HG02884 (cell line): ENCODE results near the gene PARVA.

Experiments used
- ATAC-seq: cut with Tn5 transposase; IDR thresholded peaks from one replicate; pipeline ENCODE4 v1.9.1; 2021; ENCODE audit warnings: mild to moderate bottlenecking, moderate library complexity; ENCODE audit not compliant: unreplicated experiment

The PARVA gene

DNA sequence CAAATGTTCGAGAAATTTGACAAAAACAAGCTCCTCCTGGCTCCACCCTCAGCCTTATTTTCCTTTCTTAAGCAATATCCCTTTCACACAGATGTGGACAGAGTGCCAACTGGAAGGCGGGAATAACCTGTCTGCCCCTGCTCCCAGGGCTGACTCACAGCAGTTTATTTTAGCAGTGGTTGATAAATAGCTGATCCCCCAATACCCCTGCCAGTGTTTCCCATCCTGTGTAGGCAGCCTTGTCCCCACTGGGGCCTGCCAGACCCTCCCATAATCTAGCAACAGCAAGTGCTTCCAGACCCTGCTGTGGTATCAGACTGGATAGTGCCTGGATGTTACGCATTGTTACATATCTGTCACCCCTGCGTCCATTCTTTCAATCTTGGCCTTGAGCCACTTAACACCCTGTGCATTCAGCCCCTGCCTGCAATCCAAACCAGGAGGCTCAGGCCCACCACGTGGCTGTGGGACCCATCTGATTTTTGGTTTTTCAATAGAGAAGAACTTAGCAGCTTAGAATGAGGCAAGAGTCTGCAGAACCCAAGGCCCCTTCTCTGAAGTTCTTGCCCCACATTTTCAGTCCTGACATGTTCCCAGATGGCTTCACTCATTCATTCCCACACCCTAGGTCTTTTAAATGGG lies 53.7 kb downstream of the PARVA start:
- no peak for ATAC-seq

DNA sequence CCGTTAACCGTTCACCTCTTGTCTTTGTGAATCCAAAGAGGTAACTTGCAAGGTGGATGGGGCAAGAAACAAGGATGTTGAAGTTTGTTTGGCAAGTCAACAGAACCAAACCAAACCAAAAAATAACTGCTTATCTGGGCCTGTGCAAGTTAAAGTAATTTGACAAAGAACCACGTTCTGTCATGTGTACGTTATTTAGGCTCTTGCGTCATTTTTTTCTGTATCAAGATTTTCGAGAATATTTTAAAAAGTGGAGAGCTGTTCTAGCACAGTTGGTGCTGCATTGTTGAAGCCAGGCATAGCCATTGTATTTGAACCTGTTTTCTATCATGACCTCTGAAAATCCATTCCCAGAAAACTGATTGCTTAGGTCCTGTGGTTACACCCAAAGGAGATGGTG lies 55.1 kb downstream of the PARVA start:
- ATAC-seq = no peak

DNA sequence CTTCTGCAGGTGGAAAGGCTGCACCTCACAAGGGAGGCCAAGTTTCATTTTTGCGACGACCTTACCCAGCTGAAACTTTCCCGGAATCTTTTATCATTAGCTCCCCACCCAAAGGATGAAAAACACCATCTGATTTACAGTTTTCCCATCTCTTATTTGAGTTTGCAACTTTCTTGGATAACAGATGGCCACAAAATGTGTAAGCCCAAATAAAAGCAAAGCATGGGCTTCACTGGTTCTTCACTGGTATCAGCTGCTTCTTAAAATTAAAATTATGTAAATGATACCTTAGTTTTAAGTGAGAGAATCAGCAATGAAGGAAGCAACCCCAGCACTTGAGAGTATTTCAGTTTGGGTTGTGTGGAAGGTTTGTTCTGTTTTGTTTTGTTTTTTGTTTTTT lies 55.8 kb downstream of the PARVA start:
- ATAC-seq = no peak

DNA sequence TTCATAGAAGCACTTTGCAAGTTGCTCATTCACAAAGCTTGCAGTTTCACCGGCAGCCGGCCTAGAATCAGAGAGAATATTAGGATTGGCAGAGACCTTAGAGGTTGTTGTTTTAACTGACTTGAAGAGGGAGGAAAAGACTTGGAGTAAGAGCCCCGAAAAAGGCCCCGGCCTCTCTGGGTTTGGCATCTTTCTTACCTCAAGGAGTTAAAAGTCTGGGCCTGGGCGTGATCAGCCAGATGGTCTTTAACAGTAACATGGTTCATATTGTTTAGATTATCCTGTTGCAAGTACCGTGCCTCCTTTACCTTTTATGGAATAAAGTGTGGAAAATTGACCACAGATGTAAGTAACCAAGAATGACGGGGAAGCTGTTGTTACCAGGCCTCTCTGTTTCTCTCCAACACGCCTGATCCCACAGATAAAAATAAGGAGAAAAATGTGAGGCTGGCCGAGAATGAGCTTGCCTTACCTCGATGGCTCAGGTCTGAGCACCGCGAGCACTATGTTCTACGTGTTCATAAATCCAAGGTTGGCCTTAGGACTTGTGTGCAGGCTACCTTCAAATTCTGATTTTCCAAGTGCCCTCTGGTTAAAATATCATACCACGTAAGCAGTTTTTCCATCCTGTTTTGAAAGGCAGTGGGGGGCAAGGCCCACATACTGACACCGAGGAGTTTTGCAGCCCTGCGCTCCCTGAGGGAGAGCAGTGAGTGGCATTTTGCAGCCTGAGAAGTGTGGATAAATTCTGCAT lies 56.4 kb downstream of the PARVA start:
- no peak for ATAC-seq

DNA sequence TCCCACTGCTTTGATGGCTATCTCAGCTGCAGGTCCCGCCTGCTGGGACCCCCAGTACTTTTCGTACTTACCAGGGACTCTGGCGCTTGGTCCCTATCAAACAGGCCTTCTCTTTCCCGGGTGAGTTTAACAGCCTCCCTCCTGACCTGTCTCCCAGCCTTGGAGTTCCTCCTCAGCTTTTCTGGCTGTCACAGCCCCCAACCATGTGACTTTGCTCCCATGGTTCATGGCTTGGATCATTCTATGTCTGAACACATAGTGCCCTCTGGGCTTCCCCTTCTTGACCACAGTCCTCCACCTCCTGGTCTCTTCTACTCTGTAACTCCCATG lies 56.9 kb downstream of the PARVA start:
- ATAC-seq = no peak

DNA sequence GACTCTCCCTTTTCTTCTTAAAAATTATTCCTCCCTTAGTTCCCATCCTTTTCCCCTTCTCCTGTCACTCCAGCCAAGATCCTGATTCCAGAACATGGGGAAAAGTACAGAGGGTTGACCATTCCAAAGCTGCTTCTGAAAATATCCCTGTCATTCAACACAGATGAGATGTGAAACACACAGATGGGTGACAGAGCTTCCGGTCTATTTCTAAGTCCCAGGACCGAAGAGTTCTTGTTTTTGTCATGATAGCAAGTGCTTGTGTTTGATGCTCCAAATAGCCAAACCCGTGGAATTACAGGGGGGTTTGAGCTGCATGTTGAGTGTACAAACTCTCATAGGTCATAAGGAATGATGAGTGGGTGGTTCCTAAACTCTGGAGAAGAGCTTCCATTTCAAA lies 57.9 kb downstream of the PARVA start:
- ATAC-seq = no peak

DNA sequence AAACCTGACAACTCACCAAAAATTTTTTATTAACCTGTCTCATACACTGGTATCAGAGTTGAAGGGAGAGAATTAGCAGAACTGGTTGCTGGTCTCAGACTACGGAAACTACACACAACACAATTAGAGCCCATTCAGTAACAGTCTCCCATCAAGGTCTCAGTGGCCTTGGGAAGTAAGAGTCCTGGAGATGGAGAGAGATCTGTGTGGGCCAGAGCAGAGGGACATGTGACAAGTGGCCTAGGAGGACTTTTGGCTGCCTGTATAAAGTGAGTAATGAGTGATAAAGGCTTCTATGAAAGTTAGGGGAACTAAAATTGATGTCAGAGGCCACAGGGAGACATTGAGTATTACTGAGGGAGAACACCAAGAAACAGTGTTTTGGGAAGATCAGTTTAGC lies 58.9 kb downstream of the PARVA start:
- ATAC-seq = no peak

DNA sequence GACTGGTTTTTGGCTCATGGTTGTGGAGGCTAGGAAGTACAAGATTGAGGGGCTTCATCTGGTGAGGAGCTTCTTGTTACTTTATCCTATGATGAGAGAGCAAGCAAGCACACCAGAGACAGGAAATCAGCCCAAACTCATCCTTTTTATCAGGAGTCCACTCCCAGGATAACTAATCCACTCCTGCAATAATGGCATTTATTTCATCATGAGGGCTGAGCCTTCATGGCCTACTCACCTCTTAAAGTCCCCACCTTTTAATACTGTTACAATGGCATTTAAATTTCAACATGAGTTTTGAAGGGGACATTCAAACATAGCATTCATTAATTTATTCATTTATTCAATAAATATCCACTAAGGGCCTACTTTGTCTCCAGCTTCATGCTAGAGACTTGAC lies 60.9 kb downstream of the PARVA start:
- no peak for ATAC-seq

DNA sequence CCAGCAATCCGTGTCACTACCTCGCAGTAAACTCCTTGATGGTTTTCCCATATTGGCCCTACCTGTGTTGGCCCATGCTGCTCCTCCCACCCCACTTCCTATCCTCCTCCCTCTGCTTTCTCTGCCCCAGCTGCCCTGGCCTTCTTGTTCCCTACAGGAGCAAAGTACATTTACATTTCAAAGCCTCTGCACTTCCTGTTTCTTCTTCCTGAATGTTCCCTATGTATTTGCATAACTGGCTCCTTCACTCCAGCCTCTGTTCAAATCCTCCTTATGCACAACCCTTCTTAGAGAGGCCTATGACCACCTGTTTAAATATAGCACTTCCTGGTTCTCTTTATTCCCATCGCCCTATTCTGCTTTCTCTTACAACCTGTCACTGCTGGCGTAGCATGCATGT lies 62.2 kb downstream of the PARVA start:
- no peak for ATAC-seq

DNA sequence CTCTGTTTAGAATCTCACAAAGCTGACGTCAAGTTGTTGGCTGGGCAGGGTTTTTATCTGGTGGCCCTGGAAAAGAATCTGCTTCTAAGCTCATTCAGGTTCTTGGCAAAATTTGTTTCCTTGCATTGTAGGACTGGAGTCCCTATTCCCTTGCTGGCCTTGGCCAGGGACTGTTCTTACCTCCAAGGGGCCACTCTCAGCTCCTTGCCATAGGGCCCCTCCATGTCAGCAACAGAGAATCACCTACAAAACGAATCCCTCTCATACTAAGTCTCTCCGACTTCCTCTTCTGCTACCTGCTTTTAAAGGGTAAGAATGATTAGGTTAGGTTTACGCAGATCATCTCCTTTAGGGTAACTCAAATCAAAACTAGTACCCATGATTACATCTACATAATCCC lies 63.2 kb downstream of the PARVA start:
- no peak for ATAC-seq

DNA sequence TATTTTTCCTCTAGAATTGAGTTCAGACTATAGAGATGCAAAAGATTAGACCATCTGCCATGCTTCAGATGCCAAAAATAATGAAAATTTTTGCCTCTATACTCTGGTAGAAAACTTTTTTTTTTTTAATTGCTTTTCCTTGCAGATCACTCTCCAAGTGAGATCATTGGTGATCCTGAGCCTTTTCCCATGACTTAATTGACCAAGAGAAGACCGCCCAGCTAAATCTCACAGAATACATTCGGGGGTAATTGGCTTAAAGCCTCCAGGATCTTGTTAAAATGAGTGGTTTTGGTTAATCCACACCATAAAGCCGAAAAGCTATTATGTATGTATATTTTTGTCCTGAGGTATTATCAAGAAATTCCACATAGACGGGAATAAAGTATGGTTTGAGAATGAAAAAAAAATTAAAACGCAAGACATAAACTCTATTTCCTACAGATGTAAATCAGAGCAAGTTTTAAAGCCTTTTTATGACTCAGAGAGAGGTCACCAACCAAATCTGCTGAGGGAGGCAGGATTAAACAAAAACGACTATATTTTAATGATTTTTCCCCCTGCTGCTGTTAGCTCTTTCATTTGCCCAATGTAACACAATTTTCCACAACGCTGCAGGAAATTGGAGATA lies 64.0 kb downstream of the PARVA start:
- no peak for ATAC-seq

DNA sequence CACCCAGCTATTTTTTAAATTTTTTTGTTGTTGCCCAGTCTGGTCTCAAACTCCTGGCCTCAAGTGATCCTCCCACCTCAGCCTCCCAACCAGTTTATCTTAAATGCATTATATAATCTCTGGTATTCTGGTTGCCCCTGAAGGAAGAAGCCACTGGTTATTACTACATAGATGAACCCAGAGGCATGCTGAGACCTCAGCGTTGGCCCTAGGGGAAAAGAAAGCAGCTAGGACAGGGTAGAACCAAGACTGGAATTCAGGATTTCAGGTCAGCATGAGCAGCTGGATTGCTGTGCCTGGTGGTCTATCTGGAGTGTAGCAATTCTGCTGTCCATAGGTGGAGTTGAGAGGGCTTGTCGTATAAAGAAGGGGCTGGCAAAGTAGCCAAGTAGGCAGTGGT lies 67.2 kb downstream of the PARVA start:
- no peak for ATAC-seq

DNA sequence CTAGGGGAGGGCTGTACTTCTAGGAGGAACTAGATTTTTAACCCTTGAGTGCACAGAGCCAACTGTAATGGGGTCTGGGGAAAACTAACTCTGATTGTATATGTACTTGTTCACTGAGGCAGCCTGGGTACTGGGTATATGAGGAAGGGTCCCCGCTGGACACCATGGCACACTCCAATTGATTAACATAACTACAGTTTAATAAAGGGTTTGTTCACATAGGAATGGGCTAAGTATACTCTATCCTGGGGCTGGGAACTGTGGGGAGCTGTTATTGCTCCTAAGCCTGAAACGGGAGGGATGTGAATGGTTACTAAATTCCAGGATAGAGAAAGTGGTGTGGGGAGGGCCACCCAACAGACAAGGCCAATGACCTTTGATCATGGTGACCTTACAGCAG lies 67.6 kb downstream of the PARVA start:
- ATAC-seq = no peak

DNA sequence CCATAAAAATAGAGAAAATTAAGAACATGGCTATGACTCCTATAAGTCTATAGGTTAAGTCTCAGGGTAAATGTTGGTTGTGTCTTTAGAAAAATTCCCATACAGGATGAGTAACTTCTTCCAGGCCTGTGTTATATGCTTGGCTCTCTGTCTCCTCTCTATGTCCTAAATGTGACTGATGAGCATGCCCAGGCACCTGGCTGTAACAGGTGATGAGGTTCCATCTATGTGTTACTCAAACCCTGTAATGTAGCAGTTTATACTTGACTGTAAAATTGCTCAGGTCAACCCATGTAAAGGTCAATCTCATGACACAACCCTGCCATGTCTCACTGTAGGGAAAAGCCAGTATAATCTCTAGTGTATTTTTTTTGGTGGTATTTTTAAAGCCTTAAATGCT lies 69.5 kb downstream of the PARVA start:
- no peak for ATAC-seq

DNA sequence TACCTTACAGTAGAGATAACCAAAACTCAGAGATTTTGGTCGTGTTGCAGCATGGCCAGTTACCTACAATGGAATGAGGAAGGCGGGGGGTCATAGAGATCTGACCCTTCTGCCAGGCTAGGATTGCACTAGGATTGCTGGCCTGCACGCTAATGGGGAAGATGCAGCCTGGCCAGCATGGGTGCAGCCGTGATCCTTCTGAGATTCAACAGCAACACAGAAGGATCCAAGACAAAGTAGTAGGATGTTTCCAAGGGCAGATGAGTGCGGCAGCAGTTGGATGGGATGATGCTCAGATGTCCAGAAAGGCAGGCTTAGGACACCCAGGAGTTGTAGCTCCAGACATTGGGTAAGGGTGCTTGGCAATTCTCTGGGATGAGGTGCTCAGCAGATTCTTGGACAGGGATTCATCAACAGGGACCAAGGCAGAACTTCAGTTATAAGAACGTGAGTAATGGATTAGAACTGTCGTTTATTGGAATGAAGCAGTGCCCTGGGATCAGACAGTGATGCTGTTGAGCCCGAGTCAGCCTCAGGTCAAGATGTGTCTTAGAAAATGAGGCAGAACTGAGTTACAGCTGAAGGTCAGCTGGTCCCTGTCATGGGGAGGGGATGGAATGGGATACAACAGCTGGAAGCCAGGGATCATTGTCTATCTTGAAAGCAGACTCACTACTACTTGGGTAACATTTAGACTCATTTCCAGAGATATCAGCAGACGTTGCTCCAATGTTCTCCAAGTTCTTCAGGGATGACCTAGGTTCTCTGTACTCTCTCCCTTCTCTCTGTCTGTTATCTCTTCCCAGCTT lies 71.0 kb downstream of the PARVA start:
- ATAC-seq = no peak

DNA sequence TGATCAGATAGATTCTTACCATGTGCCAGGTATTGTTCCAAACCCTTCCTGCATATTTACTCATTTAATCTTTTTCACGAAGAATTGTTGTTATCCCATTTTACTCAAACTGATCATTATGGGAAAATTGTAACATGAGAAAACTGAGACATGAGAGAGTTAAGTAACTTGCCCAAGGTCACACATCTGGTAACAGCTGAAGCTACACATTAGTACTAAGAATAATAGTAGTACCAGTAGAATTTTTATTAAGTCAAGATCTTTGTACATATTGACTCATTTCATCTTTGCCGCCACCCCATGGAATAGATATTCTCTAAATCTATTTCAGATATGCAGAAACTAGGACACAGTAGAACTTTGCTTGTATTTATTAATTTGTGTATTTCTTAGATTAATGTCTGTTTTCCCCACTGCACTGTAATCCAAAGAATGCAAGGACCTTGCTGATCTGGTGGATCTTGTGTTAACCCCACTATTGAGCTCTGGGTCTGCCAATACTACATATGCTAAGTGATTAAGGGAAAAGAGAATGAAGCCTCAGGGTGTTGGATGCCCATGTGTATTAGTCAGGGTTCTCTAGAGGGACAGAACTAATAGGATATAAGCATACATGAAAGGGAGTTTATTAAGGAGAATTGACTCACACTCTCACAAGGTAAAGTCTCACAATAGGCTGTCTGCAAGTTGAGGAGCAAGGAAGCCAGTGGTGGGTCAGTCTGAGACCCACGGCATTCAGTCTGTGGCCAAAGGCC lies 72.8 kb downstream of the PARVA start:
- ATAC-seq = no peak

DNA sequence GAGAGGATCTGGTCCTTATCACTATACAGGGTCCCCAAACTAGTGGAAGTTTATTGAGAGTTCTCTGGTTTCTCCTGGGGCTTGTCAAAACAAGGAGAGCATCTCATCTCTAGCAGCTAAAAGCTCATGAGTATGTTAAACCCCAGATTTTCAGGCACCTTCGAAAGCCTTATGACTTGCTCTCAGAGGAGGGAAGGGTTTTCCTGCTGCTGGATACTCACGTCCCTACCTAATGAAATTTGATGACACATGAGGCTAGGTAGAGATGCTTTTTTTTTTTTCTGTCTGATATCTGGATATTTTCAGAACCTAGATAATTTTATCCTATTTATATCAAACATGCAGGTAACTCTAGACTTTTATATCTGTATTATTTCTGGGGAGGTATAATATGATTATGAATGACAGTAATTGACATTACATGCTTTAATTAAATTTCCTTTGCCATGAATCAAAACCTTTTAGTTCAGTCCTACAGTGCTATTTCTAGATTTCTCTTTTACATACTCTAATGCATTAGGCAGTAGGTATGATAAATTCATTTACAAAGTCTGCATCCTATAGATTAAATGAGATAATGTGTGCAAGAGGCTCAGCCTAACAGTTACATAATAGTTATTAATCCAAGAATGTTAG lies 73.9 kb downstream of the PARVA start:
- ATAC-seq = no peak

DNA sequence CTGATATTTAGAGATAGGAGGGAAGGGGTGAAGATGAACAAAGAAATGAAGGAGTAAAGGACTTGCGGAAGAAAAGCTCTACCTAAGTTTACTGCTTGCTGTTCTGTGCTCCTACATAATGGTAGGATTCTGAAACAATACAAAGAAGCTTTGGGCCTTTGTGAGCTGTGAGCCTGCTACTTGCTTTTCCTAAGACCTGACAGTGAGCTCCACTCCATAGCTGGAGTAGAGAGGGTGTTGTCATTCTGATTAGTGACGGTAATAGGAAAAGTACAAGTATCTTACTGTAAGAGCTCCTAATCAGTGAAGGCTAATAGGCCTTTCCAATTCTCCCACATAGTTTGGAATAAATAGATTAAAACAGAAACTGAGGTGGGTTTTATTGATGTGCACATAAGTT lies 75.9 kb downstream of the PARVA start:
- ATAC-seq = no peak

DNA sequence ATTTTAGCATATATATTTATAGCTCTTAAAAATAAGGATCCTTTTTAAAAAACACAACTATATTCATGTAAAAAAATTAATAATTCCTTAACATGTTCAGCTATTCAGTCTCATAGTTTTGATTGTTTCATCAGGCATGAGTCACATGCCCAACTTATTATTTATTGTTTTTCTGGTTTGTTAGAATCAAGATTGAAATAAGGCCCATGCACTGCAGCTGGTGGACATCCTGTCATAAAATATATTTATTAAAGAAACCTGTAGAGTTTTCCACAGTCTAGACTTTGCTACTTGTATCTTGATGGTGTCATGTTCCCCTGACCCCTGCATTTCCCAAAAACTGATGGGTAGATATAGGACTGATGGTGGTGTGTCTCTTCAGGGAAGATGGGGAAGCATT lies 77.4 kb downstream of the PARVA start:
- no peak for ATAC-seq

DNA sequence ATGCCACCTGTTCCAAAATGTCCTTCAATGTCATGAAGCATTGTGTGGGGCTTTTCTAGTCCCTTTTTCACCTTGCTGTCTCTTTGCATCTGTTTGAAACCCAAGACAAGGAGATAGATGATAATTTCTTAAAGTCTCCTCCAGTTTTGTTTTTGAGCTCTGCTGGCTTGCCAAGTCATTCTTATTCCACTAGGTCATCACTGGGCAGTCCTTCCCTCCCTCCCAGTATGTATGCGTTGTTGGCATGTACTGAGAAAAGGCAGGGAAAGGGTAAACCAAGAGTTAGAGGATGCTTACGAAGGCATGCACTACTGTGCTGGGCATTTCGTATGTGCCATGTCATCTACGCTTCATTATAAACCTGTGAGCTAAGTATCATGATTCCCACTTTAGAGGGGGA lies 78.6 kb downstream of the PARVA start:
- ATAC-seq = no peak
